Nephron progenitor cell (in vitro differentiated cells): Measurements from ENCODE around the gene RFX2.

Experiments
- DNase-seq: peaks from one replicate; pipeline ENCODE4 v3.0.0; 2021
- H3K27ac Mint-ChIP-seq: 2 replicates; pipeline ENCODE4 v1.8.0; 2021; ENCODE audit warnings: mild to moderate bottlenecking, moderate library complexity, mixed read lengths
- H3K27me3 Mint-ChIP-seq: 2 replicates; pipeline ENCODE4 v1.8.0; 2021; ENCODE audit warnings: mild to moderate bottlenecking, low read depth, mixed read lengths; ENCODE audit not compliant: poor library complexity
- H3K36me3 Mint-ChIP-seq: 2 replicates; pipeline ENCODE4 v1.8.0; 2021; ENCODE audit warnings: low read depth, mixed read lengths
- H3K4me1 Mint-ChIP-seq: 2 replicates; pipeline ENCODE4 v1.8.0; 2021; ENCODE audit warnings: mixed read lengths
- H3K4me3 Mint-ChIP-seq: 2 replicates; pipeline ENCODE4 v1.8.0; 2021; ENCODE audit warnings: mild to moderate bottlenecking, moderate library complexity, mixed read lengths
- H3K9me3 Mint-ChIP-seq: 2 replicates; pipeline ENCODE4 v1.8.0; 2021; ENCODE audit warnings: mild to moderate bottlenecking, moderate library complexity, mixed read lengths
- CTCF ChIP-seq: fragments of 200-600 bp; sonication (generic); IDR thresholded peaks from 2 replicates; pipeline ENCODE4 v1.5.0; 2021; ENCODE audit warnings: antibody characterized with exemption

The RFX2 gene

GRCh38 chr19:6101291-6101825 is 8.9 kb downstream of the RFX2 start:
- Mint-ChIP-seq H3K9me3 (peaks cover 12% of the 10 kb centered on the region), H3K27me3 (peaks cover 11% of the 10 kb centered on the region), H3K4me3 (no peak overlapping the region), H3K4me1 (peaks cover 56% of the 10 kb centered on the region), H3K27ac (no peak overlapping the region), H3K36me3 (peaks cover 13% of the 10 kb centered on the region)
- no peak for DNase-seq
- TF ChIP-seq CTCF: no peak

- Mint-ChIP-seq H3K4me3 (peak overlapping the region; percentile 49), H3K36me3 (peaks cover 13% of the 10 kb centered on the region), H3K9me3 (peaks cover 12% of the 10 kb centered on the region), H3K4me1 (peaks cover 55% of the 10 kb centered on the region), H3K27ac (peak overlapping the region; percentile 96), H3K27me3 (peaks cover 7% of the 10 kb centered on the region)
- DNase-seq: peak; percentile 42
- no peak for TF ChIP-seq CTCF
Measured at GRCh38 chr19:6100284-6100915, 9.9 kb downstream of the RFX2 start.

- Mint-ChIP-seq H3K9me3 (peaks cover 12% of the 10 kb centered on the region), H3K36me3 (peaks cover 13% of the 10 kb centered on the region), H3K27ac (no peak overlapping the region), H3K4me1 (peaks cover 47% of the 10 kb centered on the region), H3K4me3 (no peak overlapping the region), H3K27me3 (peaks cover 7% of the 10 kb centered on the region)
- TF ChIP-seq CTCF: no peak
- DNase-seq: no peak
Measured at GRCh38 chr19:6099599-6099998, 10.7 kb downstream of the RFX2 start.

DNA sequence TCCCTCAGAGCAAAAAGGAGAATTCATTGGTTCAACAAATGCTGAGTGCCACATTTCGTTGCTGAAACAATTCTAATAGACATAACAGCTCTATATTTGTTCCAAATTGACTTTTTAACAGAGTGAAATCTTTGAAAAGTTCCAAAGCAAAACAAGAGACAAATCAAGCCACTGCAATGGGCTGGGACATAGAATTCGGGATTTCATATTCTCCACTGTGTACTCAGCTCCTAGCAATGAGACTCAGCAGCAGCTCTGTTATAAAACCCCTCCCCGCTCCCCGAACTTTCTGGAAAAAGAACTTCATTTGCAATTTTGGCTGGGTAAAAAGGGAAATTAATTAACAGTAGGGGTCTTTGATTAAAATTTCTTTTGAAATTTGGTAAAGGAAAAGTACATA is 11.3 kb downstream of the RFX2 start:
- no peak for DNase-seq
- Mint-ChIP-seq H3K27me3 (peaks cover 5% of the 10 kb centered on the region), H3K9me3 (peaks cover 12% of the 10 kb centered on the region), H3K4me1 (peaks cover 46% of the 10 kb centered on the region), H3K36me3 (peaks cover 13% of the 10 kb centered on the region), H3K27ac (peak overlapping the region; percentile 26), H3K4me3 (no peak overlapping the region)
- TF ChIP-seq CTCF: no peak

- Mint-ChIP-seq H3K4me1 (peaks cover 46% of the 10 kb centered on the region), H3K36me3 (peaks cover 13% of the 10 kb centered on the region), H3K27ac (peak overlapping the region; percentile 83)
Measured at GRCh38 chr19:6098574-6098973, 11.7 kb downstream of the RFX2 start.

More at GRCh38 chr19:6098574-6098973, 11.7 kb downstream of the RFX2 start:
- Mint-ChIP-seq H3K4me3 (no peak overlapping the region), H3K27me3 (peaks cover 9% of the 10 kb centered on the region), H3K9me3 (peaks cover 12% of the 10 kb centered on the region)
- TF ChIP-seq CTCF: no peak
- no peak for DNase-seq
